Gastroesophageal sphincter (tissue), 4 donors: ENCODE data around the gene ENOX1. TPM values are rescaled to one million over a fixed set of nuclear protein-coding genes. Genes with fewer than 3 reads are reported as not detected.

ENCODE experiments used
- ATAC-seq: fragments of 150-250 bp; one replicate; pipeline ENCODE4 v1.9.1; 2016; ENCODE audit warnings: mild to moderate bottlenecking, moderate library complexity
- H3K27ac ChIP-seq, 4 donors: fragments of 200-600 bp; sonication (generic) in 3 of 4; 1 replicate in 3 of 4; 2 replicates in 1 of 4; pipeline ENCODE4 v1.5.1; 2016 to 2019
- H3K27me3 ChIP-seq: fragments of 200-600 bp; sonication (generic); one replicate; pipeline ENCODE4 v1.5.1; 2019
- H3K36me3 ChIP-seq, 2 donors: fragments of 200-600 bp; sonication (generic); one replicate each; pipeline ENCODE4 v1.5.1; 2019; ENCODE audit warnings: control low read depth in 1 of 2
- H3K4me1 ChIP-seq, 3 donors: fragments of 200-600 bp; sonication (generic); 1 replicate in 2 of 3; 2 replicates in 1 of 3; pipeline ENCODE4 v1.5.1; 2016 to 2019; ENCODE audit warnings: control low read depth in 2 of 3
- H3K4me3 ChIP-seq, 2 donors: fragments of 200-600 bp; sonication (generic); one replicate each; pipeline ENCODE4 v1.5.1; 2019; ENCODE audit warnings: mild to moderate bottlenecking in 1 of 2, moderate library complexity in 1 of 2
- H3K9me3 ChIP-seq, 3 donors: fragments of 200-600 bp; sonication (generic); one replicate each; pipeline ENCODE4 v1.5.1; 2017 to 2019; ENCODE audit warnings: control low read depth in 2 of 3
- EP300 ChIP-seq: sonication (generic); formaldehyde crosslinking; IDR thresholded peaks from one replicate; pipeline ENCODE4 v1.6.1; 2017; ENCODE audit warnings: antibody characterized with exemption, mild to moderate bottlenecking
- POLR2A ChIP-seq, 2 donors: fragments of 450-650 bp; IDR thresholded peaks; one replicate each; pipeline ENCODE4 v1.6.1; 2017; ENCODE audit warnings: antibody characterized with exemption in 2 of 2, mild to moderate bottlenecking in 2 of 2, moderate library complexity in 1 of 2
- POLR2AphosphoS5 ChIP-seq: sonication (generic); formaldehyde crosslinking; IDR thresholded peaks from one replicate; pipeline ENCODE4 v1.6.1; 2017; ENCODE audit warnings: antibody characterized with exemption
- WGBS, 2 donors: methylation state at CpG; one replicate each; pipeline ENCODE4 v1.1.5; 2018; ENCODE audit warnings: low coverage in 1 of 2; 5-methylcytosine and 5-hydroxymethylcytosine counted together
- total RNA-seq, 4 donors: library from RNA; depleted of rRNA; stranded (reverse); fragments of >200 nt; gene quantifications; one replicate each; pipeline ENCODE4 v1.1.0, GENCODE V29; 2016
- TF ChIP-seq, protein P1 (sequence below), 4 experiments: fragments of 200-600 bp in 2 of 4; fragments of 450-650 bp in 2 of 4; sonication (generic) in 1 of 4; IDR thresholded peaks; one replicate each; pipeline ENCODE4 v1.5.1; 2017 to 2019; ENCODE audit warnings: antibody characterized with exemption in 4 of 4, mild to moderate bottlenecking in 2 of 4, moderate library complexity in 2 of 4

Gene ENOX1
- total RNA-seq, 4 donors from 2014 or later = 1.8 to 11.6 (median 9.4) TPM

- no peak for ATAC-seq
Observed at GRCh38 chr13:43196750-43197370, 589.9 kb downstream of the ENOX1 start.

GRCh38 chr13:43196086-43196621 is 590.6 kb downstream of the ENOX1 start:
- TF ChIP-seq POLR2AphosphoS5 (no peak), POLR2A (IDR thresholded peaks at IDR 0.05) (no peak), EP300 (no peak)
- TF ChIP-seq, protein P1, sequence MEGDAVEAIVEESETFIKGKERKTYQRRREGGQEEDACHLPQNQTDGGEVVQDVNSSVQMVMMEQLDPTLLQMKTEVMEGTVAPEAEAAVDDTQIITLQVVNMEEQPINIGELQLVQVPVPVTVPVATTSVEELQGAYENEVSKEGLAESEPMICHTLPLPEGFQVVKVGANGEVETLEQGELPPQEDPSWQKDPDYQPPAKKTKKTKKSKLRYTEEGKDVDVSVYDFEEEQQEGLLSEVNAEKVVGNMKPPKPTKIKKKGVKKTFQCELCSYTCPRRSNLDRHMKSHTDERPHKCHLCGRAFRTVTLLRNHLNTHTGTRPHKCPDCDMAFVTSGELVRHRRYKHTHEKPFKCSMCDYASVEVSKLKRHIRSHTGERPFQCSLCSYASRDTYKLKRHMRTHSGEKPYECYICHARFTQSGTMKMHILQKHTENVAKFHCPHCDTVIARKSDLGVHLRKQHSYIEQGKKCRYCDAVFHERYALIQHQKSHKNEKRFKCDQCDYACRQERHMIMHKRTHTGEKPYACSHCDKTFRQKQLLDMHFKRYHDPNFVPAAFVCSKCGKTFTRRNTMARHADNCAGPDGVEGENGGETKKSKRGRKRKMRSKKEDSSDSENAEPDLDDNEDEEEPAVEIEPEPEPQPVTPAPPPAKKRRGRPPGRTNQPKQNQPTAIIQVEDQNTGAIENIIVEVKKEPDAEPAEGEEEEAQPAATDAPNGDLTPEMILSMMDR (IDR thresholded peaks at IDR 0.05) = peak in 1 of 4 experiments; percentile 32
- Histone ChIP-seq H3K36me3 (no peaks in the 10 kb centered on the region), H3K9me3 (no peaks in the 10 kb centered on the region), H3K27me3 (no peaks in the 10 kb centered on the region), H3K4me1 (peaks cover 0 to 6% (median 0%) of the 10 kb centered on the region in 3 donors), H3K27ac (no peak overlapping the region), H3K4me3 (no peak overlapping the region)
- WGBS, 2 donors = 35 to 80% methylated on average over 1 to 2 of the region's 4 CpGs
- ATAC-seq = peak; percentile 46

More at GRCh38 chr13:43196750-43197370, 589.9 kb downstream of the ENOX1 start:
- Histone ChIP-seq H3K4me3 (no peak overlapping the region), H3K36me3 (no peaks in the 10 kb centered on the region), H3K4me1 (peaks cover 0 to 6% (median 0%) of the 10 kb centered on the region in 3 donors), H3K27ac (no peak overlapping the region), H3K27me3 (no peaks in the 10 kb centered on the region), H3K9me3 (no peaks in the 10 kb centered on the region)
- WGBS, 2 donors = 71 to 84% methylated on average over 3 of the region's 3 CpGs
- TF ChIP-seq POLR2AphosphoS5 (no peak), POLR2A (IDR thresholded peaks at IDR 0.05) (no peak), EP300 (no peak)
- TF ChIP-seq, protein P1 (IDR thresholded peaks at IDR 0.05) = no peak

DNA sequence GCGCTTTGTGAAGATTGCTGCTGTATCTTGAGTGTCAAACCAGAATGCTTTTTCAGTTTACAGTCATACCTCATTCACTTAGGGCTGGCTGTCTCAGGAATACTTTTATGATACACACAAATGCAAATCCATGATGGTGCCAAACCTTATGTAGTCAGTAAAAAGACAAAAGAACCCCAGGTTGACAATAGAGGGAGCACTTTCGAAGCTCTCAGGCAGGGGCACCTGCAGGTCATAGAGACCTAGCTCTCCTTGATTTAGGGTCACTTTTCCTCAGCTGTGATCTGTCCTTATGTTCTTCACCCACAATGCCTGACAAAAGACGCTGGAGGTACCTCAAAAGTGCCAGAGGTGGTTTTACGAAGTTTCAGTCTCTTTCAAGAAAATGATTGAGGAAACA is 591.2 kb downstream of the ENOX1 start:
- 81 to 93% methylated on average over 3 of the region's 4 CpGs for WGBS, 2 donors
- no peak overlapping the region for H3K27ac ChIP-seq
- peaks cover 0 to 6% (median 0%) of the 10 kb centered on the region in 3 donors for H3K4me1 ChIP-seq
- TF ChIP-seq POLR2A (IDR thresholded peaks at IDR 0.05) = no peak
- no peak for TF ChIP-seq POLR2AphosphoS5
- no peak for TF ChIP-seq EP300
- TF ChIP-seq, protein P1 (IDR thresholded peaks at IDR 0.05) = no peak
- no peaks in the 10 kb centered on the region for H3K27me3 ChIP-seq
- H3K4me3 ChIP-seq = no peak overlapping the region
- H3K9me3 ChIP-seq = no peaks in the 10 kb centered on the region
- H3K36me3 ChIP-seq = no peaks in the 10 kb centered on the region
- ATAC-seq = no peak

DNA sequence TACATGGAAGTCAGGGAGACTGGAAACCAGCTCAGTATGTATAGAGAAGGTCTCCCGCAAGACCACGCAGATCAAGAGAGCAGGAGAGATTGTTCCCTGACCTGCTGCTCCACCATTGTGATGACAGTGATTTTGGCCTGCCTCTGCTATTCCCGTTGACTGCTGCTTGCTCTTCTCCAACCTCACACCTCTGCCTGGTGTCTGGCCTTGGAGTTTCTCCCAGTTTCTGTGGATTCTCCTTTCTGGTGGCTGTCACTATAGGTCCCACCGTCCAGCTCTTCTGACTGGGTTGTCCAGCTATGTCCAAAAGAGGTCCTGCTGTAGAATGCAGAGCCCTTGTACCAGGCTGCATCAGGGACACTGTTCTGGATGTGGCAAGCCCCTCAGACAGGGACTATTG is 591.7 kb downstream of the ENOX1 start:
- H3K27ac ChIP-seq = no peak overlapping the region
- no peak for ATAC-seq
- no peaks in the 10 kb centered on the region for H3K9me3 ChIP-seq
- peaks cover 0 to 6% (median 0%) of the 10 kb centered on the region in 3 donors for H3K4me1 ChIP-seq
- TF ChIP-seq POLR2A (IDR thresholded peaks at IDR 0.05) = no peak
- TF ChIP-seq, protein P1 (IDR thresholded peaks at IDR 0.05) = no peak
- no peak for TF ChIP-seq EP300
- TF ChIP-seq POLR2AphosphoS5 = no peak
- 88 to 92% methylated on average over 2 to 4 of the region's 4 CpGs for WGBS, 2 donors
- no peak overlapping the region for H3K4me3 ChIP-seq
- H3K36me3 ChIP-seq = no peaks in the 10 kb centered on the region
- H3K27me3 ChIP-seq = no peaks in the 10 kb centered on the region
